ENCODE results near the gene DMRT3. TPM values are rescaled to one million over a fixed set of nuclear protein-coding genes. Genes with fewer than 3 reads are reported as not detected.

The DMRT3 gene
- total RNA-seq, 1 donor from 2014 or later, result 0.34 TPM

DNA sequence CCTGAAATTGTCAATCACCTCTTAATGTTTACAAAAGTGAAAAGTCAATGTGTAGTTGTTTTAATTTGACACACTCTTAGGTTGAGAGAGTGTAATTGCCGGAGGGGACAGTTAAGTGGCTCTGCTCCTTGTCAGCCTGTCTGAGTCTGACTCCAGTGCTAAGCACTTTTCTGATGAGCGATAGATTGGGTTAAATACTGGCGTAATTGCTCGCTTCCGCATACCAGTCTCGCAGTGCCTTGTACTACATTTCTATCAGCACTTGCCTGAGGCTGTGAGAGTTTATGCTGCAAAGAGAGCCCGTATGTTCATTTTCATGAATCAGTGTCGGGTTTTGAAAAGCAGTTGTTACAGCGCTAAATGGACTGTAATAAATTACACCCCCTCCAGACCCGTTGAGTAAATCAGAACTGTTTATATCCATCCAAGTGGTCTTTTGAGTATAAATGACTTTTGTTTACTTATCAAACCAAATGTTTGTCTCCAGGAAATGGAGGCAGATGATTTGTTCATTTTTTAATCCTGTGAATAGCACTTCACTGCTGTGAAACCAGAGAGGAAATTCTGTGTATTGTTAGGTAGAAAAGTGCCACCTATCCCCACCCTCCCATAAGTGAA, 41.0 kb upstream of the DMRT3 start:
- Mint-ChIP-seq H3K36me3 (ENCODE audit: insufficient read depth) (peaks cover 3% of the 10 kb centered on the region), H3K27me3 (peaks cover 21% of the 10 kb centered on the region), H3K4me3 (ENCODE audit: low read depth) (no peak overlapping the region), H3K4me1 (ENCODE audit: low read depth) (peaks cover 11% of the 10 kb centered on the region), H3K9me3 (ENCODE audit: low read depth) (peaks cover 17% of the 10 kb centered on the region), H3K27ac (peak overlapping the region; percentile 9)
- TF ChIP-seq, protein P1, sequence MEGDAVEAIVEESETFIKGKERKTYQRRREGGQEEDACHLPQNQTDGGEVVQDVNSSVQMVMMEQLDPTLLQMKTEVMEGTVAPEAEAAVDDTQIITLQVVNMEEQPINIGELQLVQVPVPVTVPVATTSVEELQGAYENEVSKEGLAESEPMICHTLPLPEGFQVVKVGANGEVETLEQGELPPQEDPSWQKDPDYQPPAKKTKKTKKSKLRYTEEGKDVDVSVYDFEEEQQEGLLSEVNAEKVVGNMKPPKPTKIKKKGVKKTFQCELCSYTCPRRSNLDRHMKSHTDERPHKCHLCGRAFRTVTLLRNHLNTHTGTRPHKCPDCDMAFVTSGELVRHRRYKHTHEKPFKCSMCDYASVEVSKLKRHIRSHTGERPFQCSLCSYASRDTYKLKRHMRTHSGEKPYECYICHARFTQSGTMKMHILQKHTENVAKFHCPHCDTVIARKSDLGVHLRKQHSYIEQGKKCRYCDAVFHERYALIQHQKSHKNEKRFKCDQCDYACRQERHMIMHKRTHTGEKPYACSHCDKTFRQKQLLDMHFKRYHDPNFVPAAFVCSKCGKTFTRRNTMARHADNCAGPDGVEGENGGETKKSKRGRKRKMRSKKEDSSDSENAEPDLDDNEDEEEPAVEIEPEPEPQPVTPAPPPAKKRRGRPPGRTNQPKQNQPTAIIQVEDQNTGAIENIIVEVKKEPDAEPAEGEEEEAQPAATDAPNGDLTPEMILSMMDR (IDR thresholded peaks at IDR 0.05; ENCODE audit: unreplicated experiment), result no peak
- DNase-seq (ENCODE audit: low spot score, unreplicated experiment), result no peak

DNA sequence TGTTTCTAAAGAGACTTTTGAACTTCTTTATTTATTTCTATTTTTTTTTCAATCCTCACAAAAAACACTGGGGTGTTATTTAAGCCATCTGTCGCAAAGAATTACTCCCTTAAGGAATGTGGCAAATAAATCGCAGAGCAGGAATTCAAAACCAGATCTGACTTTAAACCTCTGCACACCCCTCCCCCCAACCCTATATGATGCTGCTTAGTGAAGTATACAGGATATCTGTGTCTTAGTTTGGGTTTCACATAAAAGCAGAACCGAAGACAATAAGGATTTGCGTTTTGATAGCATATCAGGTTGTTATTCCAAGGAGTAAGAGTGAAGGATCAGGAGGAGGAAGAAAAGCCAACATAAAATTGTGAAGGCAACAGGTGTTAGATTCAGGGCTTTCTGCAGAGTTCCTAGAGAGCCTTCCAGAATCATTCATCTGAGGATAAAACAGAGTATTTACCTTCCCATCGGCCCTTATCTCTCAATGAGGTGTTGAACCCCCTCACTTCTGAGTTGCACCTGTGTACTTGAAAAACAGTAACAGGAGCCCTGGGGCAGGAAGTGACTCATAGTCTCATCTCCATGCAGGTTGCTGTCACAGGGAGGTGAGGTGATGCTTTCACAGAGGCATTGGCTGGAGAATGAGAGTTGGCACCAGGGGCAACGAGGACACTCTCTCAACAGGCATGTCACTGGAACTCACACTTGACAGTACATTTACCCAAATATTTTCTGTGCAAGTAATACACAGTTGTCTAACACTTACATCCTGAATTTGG, 33.5 kb upstream of the DMRT3 start:
- no peak overlapping the region for H3K4me3 Mint-ChIP-seq (ENCODE audit: low read depth)
- H3K4me1 Mint-ChIP-seq (ENCODE audit: low read depth), result peaks cover 5% of the 10 kb centered on the region
- TF ChIP-seq, protein P1 (IDR thresholded peaks at IDR 0.05; ENCODE audit: unreplicated experiment), result no peak
- H3K27me3 Mint-ChIP-seq, result peaks cover 32% of the 10 kb centered on the region
- peaks cover 15% of the 10 kb centered on the region for H3K9me3 Mint-ChIP-seq (ENCODE audit: low read depth)
- no peak overlapping the region for H3K27ac Mint-ChIP-seq
- H3K36me3 Mint-ChIP-seq (ENCODE audit: insufficient read depth), result peaks cover 3% of the 10 kb centered on the region
- no peak for DNase-seq (ENCODE audit: low spot score, unreplicated experiment)

DNA sequence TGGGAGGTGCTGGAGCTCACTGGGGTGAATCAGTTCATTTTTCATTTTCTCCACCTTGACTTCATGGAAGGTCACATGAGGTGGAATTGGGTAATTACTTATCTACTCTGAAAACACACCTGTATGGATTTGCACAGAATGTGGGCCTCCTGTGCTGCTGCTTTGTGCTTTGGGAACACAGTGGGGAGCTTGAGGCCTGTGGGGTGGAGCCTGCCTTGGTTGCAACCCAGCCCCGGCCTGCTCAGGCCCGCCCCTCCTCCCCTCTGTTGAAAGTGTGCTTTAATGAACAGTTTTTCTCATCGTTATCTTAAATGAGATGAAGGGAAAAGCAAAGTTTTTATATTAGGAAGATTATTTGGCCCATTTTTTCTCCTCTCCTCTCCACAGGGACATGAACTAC, 28.5 kb upstream of the DMRT3 start:
- H3K27ac Mint-ChIP-seq, result no peak overlapping the region
- TF ChIP-seq, protein P1 (IDR thresholded peaks at IDR 0.05; ENCODE audit: unreplicated experiment), result no peak
- no peak for DNase-seq (ENCODE audit: low spot score, unreplicated experiment)
- no peaks in the 10 kb centered on the region for H3K9me3 Mint-ChIP-seq (ENCODE audit: low read depth)
- H3K4me3 Mint-ChIP-seq (ENCODE audit: low read depth), result no peak overlapping the region
- peaks cover 31% of the 10 kb centered on the region for H3K27me3 Mint-ChIP-seq
- H3K36me3 Mint-ChIP-seq (ENCODE audit: insufficient read depth), result no peaks in the 10 kb centered on the region
- peaks cover 5% of the 10 kb centered on the region for H3K4me1 Mint-ChIP-seq (ENCODE audit: low read depth)

DNA sequence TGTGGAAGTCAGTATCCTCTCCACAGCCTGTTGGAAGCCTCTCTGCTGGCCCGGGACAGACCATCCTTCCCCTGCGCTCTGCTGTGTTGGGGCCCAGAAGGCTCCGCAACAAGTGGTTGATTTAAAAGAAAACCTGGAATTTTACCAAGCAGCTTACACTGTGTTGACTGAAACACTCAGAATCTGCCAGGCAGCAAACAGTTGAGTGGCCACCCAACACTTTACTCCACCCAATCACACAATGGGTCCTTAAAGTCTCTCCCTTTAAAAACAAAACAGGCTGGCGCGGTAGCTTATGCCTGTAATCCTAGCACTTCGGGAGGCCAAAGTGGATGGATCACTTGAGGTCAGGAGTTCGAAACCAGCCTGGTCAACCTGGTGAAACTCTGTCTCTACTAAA, 28.0 kb upstream of the DMRT3 start:
- TF ChIP-seq, protein P1 (IDR thresholded peaks at IDR 0.05; ENCODE audit: unreplicated experiment), result no peak
- H3K36me3 Mint-ChIP-seq (ENCODE audit: insufficient read depth), result no peaks in the 10 kb centered on the region
- H3K27me3 Mint-ChIP-seq, result peaks cover 26% of the 10 kb centered on the region
- H3K4me1 Mint-ChIP-seq (ENCODE audit: low read depth), result peaks cover 5% of the 10 kb centered on the region
- no peak overlapping the region for H3K27ac Mint-ChIP-seq
- no peak overlapping the region for H3K4me3 Mint-ChIP-seq (ENCODE audit: low read depth)
- no peak for DNase-seq (ENCODE audit: low spot score, unreplicated experiment)
- H3K9me3 Mint-ChIP-seq (ENCODE audit: low read depth), result no peaks in the 10 kb centered on the region

DNA sequence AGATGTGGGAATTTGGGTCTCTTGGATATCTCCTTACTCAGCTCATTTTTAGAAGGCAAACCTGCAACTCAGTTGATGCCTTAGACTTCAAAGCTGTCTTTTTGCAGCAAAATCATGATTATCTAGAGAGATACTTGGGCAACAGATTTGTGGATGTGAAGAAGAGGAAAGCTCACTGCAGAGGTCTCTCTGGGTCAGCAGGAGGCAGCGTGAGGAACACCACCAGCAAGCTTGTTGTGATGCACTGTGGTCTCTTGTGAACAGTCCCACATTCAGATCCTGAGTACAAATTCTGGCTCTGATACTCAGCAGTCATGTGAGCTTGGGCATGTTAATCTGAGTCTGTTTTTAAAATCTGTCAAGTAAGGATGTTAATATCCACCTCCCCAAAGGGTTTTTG, 26.3 kb upstream of the DMRT3 start:
- DNase-seq (ENCODE audit: low spot score, unreplicated experiment), result no peak
- H3K4me1 Mint-ChIP-seq (ENCODE audit: low read depth), result peaks cover 5% of the 10 kb centered on the region

More for the DNA sequence above, 26.3 kb upstream of the DMRT3 start:
- Mint-ChIP-seq H3K27me3 (peaks cover 16% of the 10 kb centered on the region), H3K27ac (no peak overlapping the region), H3K9me3 (ENCODE audit: low read depth) (no peaks in the 10 kb centered on the region), H3K36me3 (ENCODE audit: insufficient read depth) (no peaks in the 10 kb centered on the region), H3K4me3 (ENCODE audit: low read depth) (no peak overlapping the region)
- TF ChIP-seq, protein P1 (IDR thresholded peaks at IDR 0.05; ENCODE audit: unreplicated experiment), result no peak

Measured in progenitor cell of endocrine pancreas (in vitro differentiated cells).